IMR-90 (cell line): ENCODE results near the gene BANP. TPM values are rescaled to one million over a fixed set of nuclear protein-coding genes. Genes with fewer than 3 reads are reported as not detected.
"Not testable (repeated sequence)": the region's sequence is repeated elsewhere in the genome, so short reads cannot be mapped to it uniquely, and the experiment has no call there.

Experiments used
- ATAC-seq: fragments of 200-7000 bp; cut with Tn5 transposase; 2 replicates; pipeline ENCODE4 v1.9.1; 2020; ENCODE audit warnings: low read depth, mild to moderate bottlenecking, moderate library complexity
- BruUV-seq: library from RNA; stranded (reverse); fragments of 400-500 nt; replicated peaks from 2 replicates; lab custom pipeline; 2021; lab: Mats Ljungman, UMichigan
- CTCF ChIA-PET: fragments of 300-600 bp; formaldehyde crosslinking; extraction: SDS; loops from one replicate; lab custom pipeline; 2021; ENCODE audit warnings: antibody characterized with exemption; lab: Yijun Ruan, JAX
- POLR2A ChIA-PET: fragments of 300-600 bp; sonication (Branson Sonifier 250); formaldehyde crosslinking; loops from one replicate; lab custom pipeline; 2022; ENCODE audit warnings: antibody characterized with exemption; ENCODE audit not compliant: unreplicated experiment; lab: Charles Lee
- DNase-seq: peaks from one replicate; pipeline ENCODE4 v3.0.0; 2013
- H2AFZ ChIP-seq: replicated peaks from 2 replicates; pipeline ENCODE3; 2013; ENCODE audit warnings: low read length, mild to moderate bottlenecking; ENCODE audit not compliant: poor library complexity
- H2AK5ac ChIP-seq: 2 replicates; pipeline ENCODE4 v1.6.1; 2013; ENCODE audit warnings: low read depth, low read length, inconsistent platforms
- H2AK9ac ChIP-seq: replicated peaks from 2 replicates; pipeline ENCODE3; 2013; ENCODE audit warnings: mild to moderate bottlenecking, low read depth, low read length, moderate library complexity; ENCODE audit not compliant: poor library complexity
- H2BK120ac ChIP-seq: 2 replicates; pipeline ENCODE4 v1.6.1; 2013; ENCODE audit warnings: low read depth, low read length, inconsistent platforms
- H2BK15ac ChIP-seq: 3 replicates; pipeline ENCODE4 v1.6.1; 2013; ENCODE audit warnings: low read depth, low read length, inconsistent platforms
- H2BK20ac ChIP-seq: 2 replicates; pipeline ENCODE4 v1.6.1; 2013; ENCODE audit warnings: low read depth, mild to moderate bottlenecking, inconsistent platforms, low read length, moderate library complexity
- H2BK5ac ChIP-seq: 2 replicates; pipeline ENCODE4 v1.6.1; 2013; ENCODE audit warnings: mild to moderate bottlenecking, low read depth, low read length, inconsistent platforms; ENCODE audit not compliant: poor library complexity, severe bottlenecking
- H3K14ac ChIP-seq: replicated peaks from 2 replicates; pipeline ENCODE4 v1.6.1; 2013; ENCODE audit warnings: low read depth, low read length, inconsistent platforms
- H3K18ac ChIP-seq: 2 replicates; pipeline ENCODE4 v1.6.1; 2013; ENCODE audit warnings: low read depth, low read length, control low read depth
- H3K23ac ChIP-seq: 2 replicates; pipeline ENCODE4 v1.6.1; 2013; ENCODE audit warnings: low read depth, low read length, inconsistent platforms
- H3K27ac ChIP-seq: 2 replicates; pipeline ENCODE4 v1.5.1; 2013; ENCODE audit warnings: mild to moderate bottlenecking, control low read depth, low read length; ENCODE audit not compliant: insufficient read depth
- H3K27me3 ChIP-seq: 2 replicates; pipeline ENCODE4 v1.6.1; 2013; ENCODE audit warnings: low read length; ENCODE audit not compliant: control insufficient read depth, insufficient read depth
- H3K36me3 ChIP-seq: 2 replicates; pipeline ENCODE4 v1.6.1; 2013; ENCODE audit warnings: low read length, mixed read lengths; ENCODE audit not compliant: control insufficient read depth, insufficient read depth
- H3K4ac ChIP-seq: 2 replicates; pipeline ENCODE4 v1.6.1; 2013; ENCODE audit warnings: low read depth, low read length, inconsistent platforms
- H3K4me1 ChIP-seq: 2 replicates; pipeline ENCODE4 v1.6.1; 2013; ENCODE audit warnings: low read length, mixed read lengths; ENCODE audit not compliant: control insufficient read depth, insufficient read depth
- H3K4me2 ChIP-seq: 2 replicates; pipeline ENCODE4 v1.6.1; 2013; ENCODE audit warnings: low read depth, mild to moderate bottlenecking, control low read depth, low read length, moderate library complexity
- H3K4me3 ChIP-seq: 2 replicates; pipeline ENCODE4 v1.5.1; 2013; ENCODE audit warnings: low read depth, mild to moderate bottlenecking, control low read depth, low read length, moderate library complexity; ENCODE audit not compliant: insufficient read depth
- H3K56ac ChIP-seq: 2 replicates; pipeline ENCODE4 v1.6.1; 2013; ENCODE audit warnings: low read length, inconsistent platforms; ENCODE audit not compliant: insufficient read depth; ENCODE audit errors: extremely low read depth
- H3K79me1 ChIP-seq, 2 experiments: 2 replicates each; pipeline ENCODE4 v1.6.1; 2013; ENCODE audit warnings: low read length in 2 of 2, inconsistent platforms in 1 of 2, low read depth in 1 of 2
- H3K9ac ChIP-seq: 2 replicates; pipeline ENCODE4 v1.6.1; 2013; ENCODE audit warnings: low read depth, low read length, control low read depth
- H3K9me1 ChIP-seq: 2 replicates; pipeline ENCODE4 v1.6.1; 2013; ENCODE audit warnings: low read length, inconsistent platforms; ENCODE audit not compliant: insufficient read depth
- H3K9me3 ChIP-seq: 2 replicates; pipeline ENCODE4 v1.6.1; 2013; ENCODE audit warnings: low read length; ENCODE audit not compliant: control insufficient read depth, insufficient read depth
- H4K20me1 ChIP-seq: 2 replicates; pipeline ENCODE4 v1.6.1; 2013; ENCODE audit warnings: low read length, inconsistent platforms; ENCODE audit not compliant: insufficient read depth
- H4K5ac ChIP-seq: 2 replicates; pipeline ENCODE4 v1.6.1; 2013; ENCODE audit warnings: mild to moderate bottlenecking, low read depth, low read length, control low read depth
- H4K8ac ChIP-seq, 2 experiments: 2 replicates each; pipeline ENCODE4 v1.6.1; 2013; ENCODE audit warnings: low read depth in 2 of 2, low read length in 2 of 2, control low read depth in 1 of 2, inconsistent platforms in 1 of 2
- H4K91ac ChIP-seq: 2 replicates; pipeline ENCODE4 v1.6.1; 2013; ENCODE audit warnings: low read depth, low read length, inconsistent platforms; ENCODE audit not compliant: insufficient read depth
- MAFK ChIP-seq: IDR thresholded peaks from 2 replicates; pipeline ENCODE4 v1.6.1; 2012; ENCODE audit warnings: low read depth, low read length, improper control_type of control experiment
- POLR2A ChIP-seq: IDR thresholded peaks from 2 replicates; pipeline ENCODE4 v1.6.1; 2012; ENCODE audit warnings: mild to moderate bottlenecking, low read depth, low read length
- WGBS, 2 experiments: methylation state at CpG; one replicate each; pipeline versions ENCODE4 v1.1.5 to v1.1.7; 2013; ENCODE audit warnings: missing lambda C conversion rate in 2 of 2; ENCODE audit not compliant: insufficient read length in 1 of 2; ENCODE audit errors: extremely low coverage in 2 of 2; 5-methylcytosine and 5-hydroxymethylcytosine counted together
- dilution Hi-C: fragments of 300-500 bp; cut with HindIII; formaldehyde crosslinking; loops from one replicate; pipeline ENCODE4 v1.14.3; 2018; ENCODE audit warnings: low sequenced_read_pairs; ENCODE audit not compliant: unreplicated experiment
- in situ Hi-C: fragments of 300-500 bp; cut with MboI; formaldehyde crosslinking; loops from 3 replicates; pipeline ENCODE4 v1.14.3; 2019; ENCODE audit warnings: low sequenced_read_pairs, inconsistent platforms, mixed read lengths
- intact Hi-C: fragments of 100-400 bp; cut with micrococcal nuclease; formaldehyde crosslinking; loops from 2 replicates; pipeline ENCODE4 v1.10.0; 2022
- polyA plus RNA-seq, 3 experiments: library from polyadenylated mRNA; depleted of rRNA; stranded (reverse); fragments of >200 nt; gene quantifications; 2 replicates each; pipeline ENCODE4 v1.2.3, GENCODE V29; 2012; ENCODE audit warnings: low replicate concordance in 1 of 3
- total RNA-seq: library from RNA; depleted of rRNA; stranded (reverse); fragments of >200 nt; gene quantifications from 2 replicates; pipeline ENCODE4 v1.2.3, GENCODE V29; 2012

The BANP gene
- total and polyA plus RNA-seq, 2 of the 4 experiments (the other 2 are of a cell fraction), result 17.4 to 17.9 TPM

- no peak overlapping the region for H3K56ac ChIP-seq
- intact Hi-C loops (no loop called here), in situ Hi-C loops (no loop called here), dilution Hi-C loops (no loop called here)
- H3K36me3 ChIP-seq, result peaks cover 9% of the 10 kb centered on the region; the same call in 1 of the 2 replicates
- H3K9me1 ChIP-seq, result peaks cover 14% of the 10 kb centered on the region
- H3K9me3 ChIP-seq, result no peaks in the 10 kb centered on the region
- no peak overlapping the region for H2AK9ac ChIP-seq
- no peak overlapping the region for H4K91ac ChIP-seq
- H3K4me2 ChIP-seq, result no peak overlapping the region
- ATAC-seq, result no peak
- peaks cover 15% of the 10 kb centered on the region for H4K20me1 ChIP-seq
- 83% methylated on average over 8 of the region's 19 CpGs; no CpG with 5 or more reads in 1 of the 2 experiments for whole genome bisulfite sequencing, 2 experiments
- no peak overlapping the region for H4K8ac ChIP-seq
- H3K4ac ChIP-seq, result no peak overlapping the region
- H2BK15ac ChIP-seq, result no peak overlapping the region; the same call in 2 of the 3 replicates
- H3K23ac ChIP-seq, result no peak overlapping the region
- no peak overlapping the region for H3K27ac ChIP-seq
- TF ChIP-seq MAFK (no peak), POLR2A (no peak)
- ChIA-PET POLR2A (no interaction called here), CTCF (no interaction called here)
- no peak overlapping the region for H2AFZ ChIP-seq
- H2BK20ac ChIP-seq, result no peak overlapping the region
- H2BK5ac ChIP-seq, result no peak overlapping the region
- H3K4me3 ChIP-seq, result no peak overlapping the region
- no peak overlapping the region for H3K9ac ChIP-seq
- H3K14ac ChIP-seq, result no peak overlapping the region
- no peaks in the 10 kb centered on the region for H3K27me3 ChIP-seq
- no peak overlapping the region for H2BK120ac ChIP-seq
- peak overlapping the region; percentile 15; the same call in 1 of the 2 replicates for H2AK5ac ChIP-seq
- BruUV-seq, result no TSS peak
- peaks cover 8 to 31% of the 10 kb centered on the region in 2 experiments; a peak in 3 of 4 replicates for H3K79me1 ChIP-seq
- no peak overlapping the region for H3K18ac ChIP-seq
- peaks cover 24% of the 10 kb centered on the region for H3K4me1 ChIP-seq
- H4K5ac ChIP-seq, result no peak overlapping the region
- DNase-seq, result no peak
Observed at GRCh38 chr16:88017587-88018101, 66.4 kb downstream of the BANP start.

GRCh38 chr16:88018382-88018781 lies 67.1 kb downstream of the BANP start:
- Histone ChIP-seq H3K9me1 (peaks cover 14% of the 10 kb centered on the region), H3K4me1 (peaks cover 20% of the 10 kb centered on the region), H4K20me1 (peaks cover 15% of the 10 kb centered on the region), H3K79me1 (peaks cover 8 to 26% of the 10 kb centered on the region in 2 experiments)
- H2BK120ac ChIP-seq, H3K4me2 ChIP-seq, H3K56ac ChIP-seq, H4K5ac ChIP-seq, DNase-seq, H2AK9ac ChIP-seq, H2BK15ac ChIP-seq, H3K18ac ChIP-seq, BruUV-seq, H3K27me3 ChIP-seq, H3K14ac ChIP-seq, H2AK5ac ChIP-seq, H3K9ac ChIP-seq, in situ Hi-C loops, CTCF ChIA-PET, H3K4me3 ChIP-seq, H4K8ac ChIP-seq, dilution Hi-C loops, H4K91ac ChIP-seq, H2AFZ ChIP-seq, ATAC-seq, H3K27ac ChIP-seq, H3K23ac ChIP-seq, H3K36me3 ChIP-seq, POLR2A ChIA-PET, H3K9me3 ChIP-seq, intact Hi-C loops, H2BK20ac ChIP-seq, H2BK5ac ChIP-seq, H3K4ac ChIP-seq: not testable (repeated sequence)
- 96% methylated on average over 10 of the region's 26 CpGs; no CpG with 5 or more reads in 1 of the 2 experiments for WGBS, 2 experiments
